SH-SY5Y (cell line): ENCODE measurements around the gene ETV3L.

Experiments used
- GATA2 ChIP-seq: IDR thresholded peaks from 2 replicates; pipeline ENCODE4 v1.6.1; 2011; ENCODE audit warnings: mild to moderate bottlenecking, low read depth, low read length
- GATA3 ChIP-seq: IDR thresholded peaks from 2 replicates; pipeline ENCODE4 v1.6.1; 2011; ENCODE audit warnings: low read depth, mild to moderate bottlenecking, low read length, moderate library complexity

ETV3L gene

DNA sequence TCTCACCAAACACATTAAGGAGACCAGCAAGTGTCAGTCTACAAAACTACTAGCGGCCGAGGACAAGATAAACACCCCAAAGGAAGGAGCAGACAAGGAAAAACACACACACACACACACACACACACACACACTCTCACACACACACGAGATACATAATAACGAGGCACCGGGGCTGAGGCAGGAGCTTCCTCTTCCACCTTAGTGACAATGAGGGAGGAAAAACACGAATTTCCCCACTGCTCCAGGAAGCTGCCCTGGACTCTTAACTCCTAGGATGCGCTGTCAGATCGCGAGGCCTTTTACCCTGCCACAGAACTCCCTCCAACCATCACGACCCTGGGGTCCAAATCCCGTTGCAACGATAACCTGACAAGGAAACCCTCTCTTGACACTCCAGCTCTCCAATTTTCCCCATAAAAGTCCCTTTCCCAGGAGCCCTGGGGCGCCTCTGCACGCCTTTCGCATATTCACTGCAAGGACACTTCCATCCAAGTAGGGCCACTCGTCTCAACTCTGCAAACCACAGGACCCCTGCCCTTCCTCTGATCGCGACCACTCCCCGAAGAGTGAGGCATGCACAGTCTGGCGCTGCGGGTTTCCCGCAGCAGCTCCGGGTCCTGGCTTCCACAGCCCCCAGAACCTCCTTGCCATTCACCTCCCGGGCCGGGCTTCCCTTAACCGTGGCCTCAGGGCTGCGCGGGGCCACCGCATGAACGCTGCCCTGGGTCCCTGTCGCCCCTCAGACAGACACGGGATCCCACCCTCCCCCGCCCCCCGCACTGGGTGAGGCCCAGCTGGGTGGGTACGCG is 38.0 kb upstream of the ETV3L start:
- no peak for TF ChIP-seq GATA2
- TF ChIP-seq GATA3, result no peak

DNA sequence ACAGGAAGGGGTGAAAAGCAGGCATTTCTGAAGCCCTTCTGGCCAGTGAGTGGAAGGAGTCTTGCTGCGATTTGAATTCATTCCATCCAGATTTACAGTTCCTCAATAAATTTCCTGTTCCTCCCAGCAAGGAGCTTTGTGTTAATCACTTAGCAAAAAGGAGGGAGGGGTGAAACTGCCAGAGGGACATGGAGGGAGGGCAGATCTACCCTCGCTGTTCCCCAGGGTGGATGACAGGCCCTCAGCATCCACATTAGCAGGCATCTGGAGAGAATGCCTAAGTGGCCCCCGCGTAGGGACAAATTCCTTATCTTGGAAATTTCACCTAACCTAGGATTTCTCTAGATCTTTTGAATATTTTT is 37.4 kb upstream of the ETV3L start:
- no peak for TF ChIP-seq GATA2
- no peak for TF ChIP-seq GATA3

DNA sequence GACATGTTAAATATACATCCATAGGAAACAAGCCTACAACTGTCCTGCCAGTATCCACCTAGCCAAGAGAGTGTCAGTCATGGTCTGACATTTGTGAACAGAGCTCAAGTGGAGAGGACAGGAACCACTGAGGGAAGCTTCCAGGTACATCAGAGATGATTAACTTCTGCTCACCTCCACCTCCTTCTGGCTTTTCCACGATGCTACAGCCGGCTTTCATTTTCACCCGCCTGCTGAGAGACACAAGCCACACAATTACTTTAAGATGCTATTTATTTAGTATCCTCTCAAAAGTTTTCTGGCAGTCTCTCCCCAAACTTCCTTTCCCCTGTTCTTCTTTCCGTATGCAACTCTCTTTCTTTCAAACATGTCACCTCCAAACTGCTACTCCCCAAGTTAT is 36.5 kb upstream of the ETV3L start:
- no peak for TF ChIP-seq GATA3
- no peak for TF ChIP-seq GATA2

DNA sequence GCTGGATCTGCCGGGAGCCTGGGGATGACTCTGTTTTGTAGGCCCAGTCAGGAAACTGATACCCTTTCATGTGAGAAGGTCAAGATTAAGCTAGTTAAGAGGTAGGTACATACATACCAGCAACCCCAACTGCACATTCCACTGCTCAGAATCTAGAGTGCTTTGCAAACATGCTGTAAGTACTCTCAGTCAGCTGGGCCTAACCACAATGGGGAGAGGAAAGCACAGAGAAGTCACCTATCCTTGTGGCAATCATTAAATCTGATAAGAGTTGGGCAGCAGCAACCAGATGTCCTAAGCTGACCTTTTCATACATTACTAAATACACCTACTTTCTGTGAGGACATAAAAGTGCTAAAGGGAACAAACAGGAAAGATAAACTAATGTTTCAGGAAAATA is 36.0 kb upstream of the ETV3L start:
- no peak for TF ChIP-seq GATA2
- TF ChIP-seq GATA3, result no peak

DNA sequence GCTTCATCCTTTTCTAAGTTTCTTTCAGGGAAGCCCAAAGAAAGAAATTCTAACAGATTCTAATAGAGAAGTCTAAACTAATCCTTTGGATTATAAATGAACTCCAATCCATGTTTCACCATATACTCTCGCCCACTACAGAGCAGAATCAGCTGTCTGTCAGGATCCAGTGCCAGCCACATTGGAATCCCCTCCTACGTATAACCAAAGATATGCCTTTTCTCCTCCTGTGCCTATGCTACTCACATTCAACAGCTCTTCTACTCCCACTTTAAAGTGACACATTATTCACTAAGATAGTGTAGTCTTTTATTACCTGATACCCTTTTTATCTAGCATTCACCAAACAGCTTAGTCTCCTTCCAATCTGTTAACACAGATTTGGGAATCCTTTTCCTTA is 35.5 kb upstream of the ETV3L start:
- TF ChIP-seq GATA3, result no peak

DNA sequence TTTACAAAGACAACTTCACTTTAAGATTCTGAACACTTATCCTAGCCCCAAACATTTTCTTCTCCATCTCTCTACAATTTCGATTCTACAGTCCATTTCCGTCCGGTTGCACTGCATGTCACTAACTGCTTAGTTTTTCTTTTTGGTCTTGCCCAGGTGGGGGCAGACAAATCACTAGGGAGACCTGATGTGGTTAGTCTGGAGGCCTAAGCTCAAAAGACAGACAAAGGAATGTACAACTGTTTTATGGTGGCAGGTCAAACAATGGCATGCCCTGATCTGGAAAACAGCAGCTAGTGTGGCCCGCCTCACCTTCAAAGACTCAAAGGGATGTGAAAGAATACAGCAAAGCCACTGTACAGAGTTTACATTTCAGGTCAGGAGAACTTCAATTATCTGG is 34.8 kb upstream of the ETV3L start:
- no peak for TF ChIP-seq GATA2
- TF ChIP-seq GATA3, result no peak

DNA sequence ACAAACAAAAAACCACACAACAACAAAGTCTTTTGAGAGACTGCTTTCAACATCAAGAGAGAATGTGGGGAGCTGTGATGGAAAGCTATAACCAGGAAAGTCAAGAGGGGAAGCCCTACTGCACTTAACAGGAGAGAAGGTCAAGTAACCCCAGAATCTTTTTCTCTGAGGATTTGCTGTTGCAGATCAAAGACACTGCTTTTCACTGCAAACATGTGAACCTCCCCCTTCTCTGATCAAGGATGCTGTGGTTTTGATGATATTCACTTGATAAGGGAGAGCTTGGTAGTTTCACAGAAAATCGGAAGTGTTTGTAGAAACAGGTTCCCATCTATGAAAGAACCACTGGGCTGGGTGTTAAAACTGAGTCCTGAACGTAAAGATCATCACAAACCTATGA is 33.8 kb upstream of the ETV3L start:
- no peak for TF ChIP-seq GATA2

DNA sequence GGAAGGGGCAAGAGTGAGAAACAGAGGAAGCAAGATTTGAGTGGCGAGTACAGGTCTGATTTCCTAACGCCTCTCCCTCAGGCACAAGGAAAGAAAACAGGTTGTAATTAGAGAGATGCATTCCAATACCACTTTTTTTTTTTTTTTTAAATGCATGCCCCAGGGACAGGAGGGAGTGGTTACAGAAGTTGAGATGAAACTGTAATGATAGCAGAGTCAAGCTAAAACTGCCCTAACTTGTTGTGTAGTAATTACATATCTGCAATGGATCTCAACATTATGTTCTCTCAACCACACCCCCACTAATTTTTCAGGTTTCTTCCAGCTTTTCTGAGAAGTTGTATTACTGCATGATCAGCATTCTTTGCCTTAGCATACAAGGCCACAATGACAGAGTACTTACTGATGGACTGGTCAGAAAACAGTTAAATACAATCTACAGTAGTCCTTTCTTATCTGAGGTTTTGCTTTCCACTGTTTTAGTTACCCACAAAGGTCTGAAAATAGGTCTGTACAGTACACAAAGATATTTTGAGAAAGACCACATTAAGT is 33.1 kb upstream of the ETV3L start:
- no peak for TF ChIP-seq GATA3
- TF ChIP-seq GATA2, result no peak

DNA sequence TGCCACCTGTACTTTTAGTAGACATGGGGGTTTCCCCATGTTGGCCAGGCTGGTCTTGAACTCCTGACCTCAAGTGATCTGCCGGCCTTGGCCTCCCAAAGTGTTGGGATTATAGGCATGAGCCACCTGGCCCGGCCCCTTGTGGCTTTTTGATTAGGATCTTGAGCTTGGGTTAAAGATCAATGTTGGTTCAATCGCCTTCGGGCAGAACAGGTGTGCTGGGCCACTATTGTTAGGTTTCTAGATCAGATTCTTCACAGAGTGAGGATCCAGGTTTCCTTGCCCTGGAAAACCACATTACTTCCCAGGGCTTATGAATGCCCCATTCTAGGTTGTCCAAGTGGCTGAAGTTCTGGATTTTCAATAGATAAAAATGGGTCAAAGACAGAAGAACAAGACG is 32.5 kb upstream of the ETV3L start:
- TF ChIP-seq GATA2 (no peak), GATA3 (no peak)

DNA sequence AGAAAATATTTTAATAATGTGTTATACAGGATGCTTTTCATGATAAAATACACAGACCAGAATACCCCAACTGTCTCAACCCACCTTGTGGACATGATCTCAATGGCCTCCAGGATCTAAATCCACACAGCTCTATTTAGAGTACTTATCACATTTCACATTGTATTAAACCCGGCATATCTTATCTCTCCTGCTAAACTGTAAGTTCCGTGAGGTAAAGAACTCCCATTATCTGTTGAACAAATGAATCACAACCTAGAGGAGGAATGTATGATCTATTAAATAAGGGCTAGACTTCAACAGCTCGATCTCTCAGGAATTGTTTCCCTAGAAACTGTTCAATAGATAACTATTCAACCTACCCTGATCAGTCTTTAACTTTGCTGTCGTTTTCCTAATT is 31.7 kb upstream of the ETV3L start:
- TF ChIP-seq GATA2 (no peak), GATA3 (no peak)

DNA sequence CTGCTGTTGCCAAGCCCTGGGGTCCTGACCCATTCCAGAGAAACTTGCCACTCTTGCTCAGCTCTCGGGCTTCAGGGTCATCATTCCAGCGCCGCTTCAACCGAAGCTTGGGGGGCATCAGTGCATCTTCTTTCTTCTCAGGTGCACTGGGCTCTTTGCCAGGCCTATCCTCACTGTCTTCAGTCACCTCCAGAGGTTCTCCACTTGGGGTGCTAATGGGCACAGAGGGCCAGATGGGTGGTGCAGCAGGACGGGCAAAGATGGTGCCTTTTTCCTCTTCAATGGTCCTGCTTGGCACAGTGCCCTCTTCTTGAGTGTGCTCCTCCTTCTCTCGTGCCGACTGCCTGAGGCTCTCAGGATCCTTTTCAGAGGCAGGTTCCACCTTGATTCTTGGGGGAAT is 25.2 kb upstream of the ETV3L start:
- TF ChIP-seq GATA2, result no peak
- TF ChIP-seq GATA3, result no peak

DNA sequence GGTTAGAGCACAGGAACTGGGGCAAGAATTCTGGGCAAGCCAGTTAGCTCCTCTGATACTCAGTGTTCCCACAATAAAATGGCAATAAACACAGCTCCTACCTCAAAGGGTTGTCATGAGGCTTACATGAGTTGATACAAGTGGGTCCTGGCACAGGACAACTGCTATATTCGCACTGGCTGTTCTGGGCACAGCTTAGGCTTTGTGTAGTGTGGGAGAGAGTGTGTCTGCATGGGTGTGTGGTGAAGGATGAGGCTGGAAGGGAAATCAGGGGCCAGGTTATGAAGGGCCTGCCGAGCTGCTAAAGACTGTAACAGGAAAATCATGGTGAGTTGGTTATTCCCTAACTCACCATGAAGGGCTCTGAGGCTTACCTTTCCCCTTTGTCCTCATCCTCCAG is 19.8 kb upstream of the ETV3L start:
- TF ChIP-seq GATA2 (no peak), GATA3 (no peak)

DNA sequence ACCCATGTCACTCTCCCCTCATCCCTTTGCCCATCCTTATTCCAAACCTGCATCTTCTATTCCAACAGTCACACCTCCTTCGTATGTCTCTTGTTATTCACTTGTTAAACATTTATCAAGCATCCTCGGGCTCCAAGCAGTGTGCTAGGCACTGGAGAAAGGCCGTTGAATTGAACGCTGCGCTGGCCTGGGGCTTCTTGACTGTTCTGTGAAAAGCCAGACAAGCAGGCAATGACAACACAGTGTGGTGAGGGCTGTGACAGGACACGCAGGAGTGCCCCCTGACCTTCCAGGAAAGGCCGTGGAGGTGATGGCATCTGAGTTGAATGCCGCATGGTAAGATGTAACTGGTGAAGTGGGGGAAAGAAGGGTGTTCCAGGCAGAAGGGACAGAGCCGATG is 19.4 kb upstream of the ETV3L start:
- no peak for TF ChIP-seq GATA3
- TF ChIP-seq GATA2, result no peak

DNA sequence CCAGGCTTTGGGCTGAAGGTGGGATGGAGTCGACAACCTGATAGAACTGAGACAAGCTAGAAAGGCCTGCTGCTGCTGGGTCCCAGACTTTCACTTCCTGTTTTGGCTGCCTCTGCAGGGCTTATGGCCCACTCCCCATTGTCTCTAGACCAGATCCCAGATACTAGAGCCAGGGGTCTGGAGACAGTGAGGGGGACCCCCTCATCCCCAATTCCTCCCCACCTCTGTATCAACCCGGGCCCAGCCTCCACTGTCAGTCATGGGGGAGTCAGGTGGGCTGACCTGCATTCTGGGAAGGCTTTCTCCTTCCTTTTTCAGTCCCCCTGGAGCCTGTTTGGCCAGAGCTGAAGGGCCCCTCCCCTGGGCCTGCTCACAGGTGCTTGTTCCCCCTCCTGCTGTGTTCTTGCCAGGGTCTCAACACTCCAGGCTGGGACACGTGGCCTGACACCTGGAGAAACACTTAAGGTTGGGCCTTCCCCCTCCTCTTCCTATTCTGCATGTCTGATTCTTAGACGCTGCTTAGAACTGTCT is 18.0 kb upstream of the ETV3L start:
- TF ChIP-seq GATA2 (no peak), GATA3 (no peak)

DNA sequence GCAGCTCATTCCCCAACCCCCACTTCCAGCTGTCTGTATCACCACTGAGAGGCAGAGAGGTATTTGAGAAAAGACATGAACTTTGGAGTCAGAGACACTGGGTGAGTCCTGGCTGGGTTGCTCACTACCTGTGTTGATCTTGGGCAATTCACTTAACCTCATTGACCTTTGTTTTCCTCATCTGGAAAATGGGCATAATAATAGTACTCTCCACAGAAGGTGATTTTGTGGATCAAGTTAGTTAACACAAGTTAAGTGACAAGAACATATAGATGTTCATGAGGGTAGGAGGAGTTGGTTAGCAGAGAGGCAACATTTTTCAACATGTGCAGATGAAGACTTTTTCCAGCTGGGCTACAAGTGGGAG is 17.1 kb upstream of the ETV3L start:
- TF ChIP-seq GATA3 (no peak), GATA2 (no peak)
